HepG2 (cell line): ENCODE results near the gene NCF2. TPM values are rescaled to one million over a fixed set of nuclear protein-coding genes. Genes with fewer than 3 reads are reported as not detected.
A peak's percentile ranks its signal among the peaks of the same experiment; 100 is the strongest.

ENCODE experiments used
- CEBPZ ChIP-seq: IDR thresholded peaks from 2 replicates; pipeline ENCODE4 v1.6.1; 2012; ENCODE audit warnings: low read length, improper control_type of control experiment
- ELF1 ChIP-seq: sonication (generic); formaldehyde crosslinking; IDR thresholded peaks from 2 replicates; pipeline ENCODE4 v1.4.0; 2020; ENCODE audit warnings: missing genetic modification reagents
- GABPA ChIP-seq, 2 experiments: IDR thresholded peaks; 2 replicates each; pipeline ENCODE4 v1.6.1; 2011 to 2016; ENCODE audit warnings: low read depth in 2 of 2, low read length in 1 of 2, missing biosample characterization in 1 of 2, missing genetic modification characterization in 1 of 2
- KAT8 ChIP-seq: IDR thresholded peaks from 2 replicates; pipeline ENCODE4 v1.6.1; 2016; ENCODE audit warnings: missing genetic modification reagents, missing compliant biosample characterization
- KDM5A ChIP-seq: fragments of 200-600 bp; sonication (generic); IDR thresholded peaks from 2 replicates; pipeline ENCODE4 v1.7.0; 2018; ENCODE audit warnings: antibody characterized with exemption, mild to moderate bottlenecking, low read length, borderline replicate concordance
- KLF6 ChIP-seq: IDR thresholded peaks from 2 replicates; pipeline ENCODE4 v1.8.0; 2016; ENCODE audit warnings: missing biosample characterization, missing genetic modification reagents
- NRL ChIP-seq: sonication (generic); formaldehyde crosslinking; IDR thresholded peaks from 2 replicates; pipeline ENCODE4 v1.5.0; 2020; ENCODE audit warnings: missing genetic modification reagents, mild to moderate bottlenecking, moderate library complexity, borderline replicate concordance
- POGZ ChIP-seq: sonication (generic); formaldehyde crosslinking; IDR thresholded peaks from 2 replicates; pipeline ENCODE4 v1.4.0; 2020; ENCODE audit warnings: mild to moderate bottlenecking, missing genetic modification reagents
- POLR2G ChIP-seq: fragments of 200-400 bp; formaldehyde crosslinking; IDR thresholded peaks from 2 replicates; pipeline ENCODE4 v1.6.1; 2018; ENCODE audit warnings: mild to moderate bottlenecking, low read depth, low read length, moderate library complexity
- RFXAP ChIP-seq: sonication (generic); formaldehyde crosslinking; IDR thresholded peaks from 2 replicates; pipeline ENCODE4 v1.4.0; 2020; ENCODE audit warnings: missing genetic modification reagents, borderline replicate concordance
- ZFP82 ChIP-seq: sonication (generic); formaldehyde crosslinking; IDR thresholded peaks from 2 replicates; pipeline ENCODE4 v1.5.1; 2020; ENCODE audit warnings: mild to moderate bottlenecking, missing genetic modification reagents, borderline replicate concordance
- ZNF10 ChIP-seq: sonication (generic); formaldehyde crosslinking; IDR thresholded peaks from 2 replicates; pipeline ENCODE4 v1.4.0; 2020; ENCODE audit warnings: mild to moderate bottlenecking, low read depth, missing genetic modification reagents, borderline replicate concordance
- ZNF460 ChIP-seq: sonication (generic); formaldehyde crosslinking; IDR thresholded peaks from 2 replicates; pipeline ENCODE4 v1.5.1; 2020; ENCODE audit warnings: missing genetic modification reagents, mild to moderate bottlenecking, borderline replicate concordance
- ZNF484 ChIP-seq: sonication (generic); formaldehyde crosslinking; IDR thresholded peaks from 2 replicates; pipeline ENCODE4 v1.5.1; 2020; ENCODE audit warnings: mild to moderate bottlenecking, low read depth, missing genetic modification reagents, borderline replicate concordance
- ZNF564 ChIP-seq: sonication (generic); formaldehyde crosslinking; IDR thresholded peaks from 2 replicates; pipeline ENCODE4 v1.8.1; 2023; ENCODE audit warnings: mild to moderate bottlenecking, missing genetic modification reagents
- ZNF891 ChIP-seq: sonication (generic); formaldehyde crosslinking; IDR thresholded peaks from 2 replicates; pipeline ENCODE4 v1.5.0; 2020; ENCODE audit warnings: mild to moderate bottlenecking, missing genetic modification reagents
- polyA plus RNA-seq, 8 experiments: library from polyadenylated mRNA; depleted of rRNA in 3 of 8; stranded (reverse) in 7 of 8; unstranded in 1 of 8; fragments of >200 nt; fragmentation: Illumina TruSeq in 4 of 8; extraction: Trizol in 4 of 8; gene quantifications; 2 replicates each; pipeline versions ENCODE4 v1.2.1 to v1.2.3, GENCODE V29; 2011 to 2016; ENCODE audit warnings: low read depth in 4 of 8, missing spikeins in 1 of 8, mixed read lengths in 1 of 8; ENCODE audit not compliant: insufficient read depth in 1 of 8
- total RNA-seq, 5 experiments: library from RNA; depleted of rRNA; stranded (reverse); fragments of >200 nt; fragmentation: Illumina TruSeq; extraction: Trizol; gene quantifications; 2 replicates each; pipeline ENCODE4 v1.2.3, GENCODE V29; 2016; ENCODE audit warnings: low read depth in 1 of 5
- TF ChIP-seq, protein P1 (sequence below): fragments of 450-650 bp; IDR thresholded peaks from 2 replicates; pipeline ENCODE4 v1.6.1; 2017
- TF ChIP-seq, protein P2 (sequence below): sonication (generic); formaldehyde crosslinking; IDR thresholded peaks from 2 replicates; pipeline ENCODE4 v1.4.0; 2020; ENCODE audit warnings: mild to moderate bottlenecking, missing genetic modification reagents

The NCF2 gene
- total and polyA plus RNA-seq, 2 of the 13 experiments (the other 11 are each of a cell fraction or from before 2014, with no cell fraction given), result 0.18 to 0.46 TPM

GRCh38 chr1:183635606-183636333 lies 45.5 kb upstream of the NCF2 start, which contains the start of gene ARPC5 (continued):
- TF ChIP-seq, protein P1, sequence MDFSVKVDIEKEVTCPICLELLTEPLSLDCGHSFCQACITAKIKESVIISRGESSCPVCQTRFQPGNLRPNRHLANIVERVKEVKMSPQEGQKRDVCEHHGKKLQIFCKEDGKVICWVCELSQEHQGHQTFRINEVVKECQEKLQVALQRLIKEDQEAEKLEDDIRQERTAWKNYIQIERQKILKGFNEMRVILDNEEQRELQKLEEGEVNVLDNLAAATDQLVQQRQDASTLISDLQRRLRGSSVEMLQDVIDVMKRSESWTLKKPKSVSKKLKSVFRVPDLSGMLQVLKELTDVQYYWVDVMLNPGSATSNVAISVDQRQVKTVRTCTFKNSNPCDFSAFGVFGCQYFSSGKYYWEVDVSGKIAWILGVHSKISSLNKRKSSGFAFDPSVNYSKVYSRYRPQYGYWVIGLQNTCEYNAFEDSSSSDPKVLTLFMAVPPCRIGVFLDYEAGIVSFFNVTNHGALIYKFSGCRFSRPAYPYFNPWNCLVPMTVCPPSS, result no peak
- peak; percentile 28; the same call in 1 of the 2 replicates for TF ChIP-seq NRL (CRISPR knock-in tag)
- TF ChIP-seq RFXAP (CRISPR knock-in tag), result peak; percentile 56; the same call in 1 of the 2 replicates
- TF ChIP-seq ZNF564 (CRISPR knock-in tag), result no peak
- TF ChIP-seq KAT8 (CRISPR knock-in tag), result peak; percentile 68
- TF ChIP-seq, protein P2, sequence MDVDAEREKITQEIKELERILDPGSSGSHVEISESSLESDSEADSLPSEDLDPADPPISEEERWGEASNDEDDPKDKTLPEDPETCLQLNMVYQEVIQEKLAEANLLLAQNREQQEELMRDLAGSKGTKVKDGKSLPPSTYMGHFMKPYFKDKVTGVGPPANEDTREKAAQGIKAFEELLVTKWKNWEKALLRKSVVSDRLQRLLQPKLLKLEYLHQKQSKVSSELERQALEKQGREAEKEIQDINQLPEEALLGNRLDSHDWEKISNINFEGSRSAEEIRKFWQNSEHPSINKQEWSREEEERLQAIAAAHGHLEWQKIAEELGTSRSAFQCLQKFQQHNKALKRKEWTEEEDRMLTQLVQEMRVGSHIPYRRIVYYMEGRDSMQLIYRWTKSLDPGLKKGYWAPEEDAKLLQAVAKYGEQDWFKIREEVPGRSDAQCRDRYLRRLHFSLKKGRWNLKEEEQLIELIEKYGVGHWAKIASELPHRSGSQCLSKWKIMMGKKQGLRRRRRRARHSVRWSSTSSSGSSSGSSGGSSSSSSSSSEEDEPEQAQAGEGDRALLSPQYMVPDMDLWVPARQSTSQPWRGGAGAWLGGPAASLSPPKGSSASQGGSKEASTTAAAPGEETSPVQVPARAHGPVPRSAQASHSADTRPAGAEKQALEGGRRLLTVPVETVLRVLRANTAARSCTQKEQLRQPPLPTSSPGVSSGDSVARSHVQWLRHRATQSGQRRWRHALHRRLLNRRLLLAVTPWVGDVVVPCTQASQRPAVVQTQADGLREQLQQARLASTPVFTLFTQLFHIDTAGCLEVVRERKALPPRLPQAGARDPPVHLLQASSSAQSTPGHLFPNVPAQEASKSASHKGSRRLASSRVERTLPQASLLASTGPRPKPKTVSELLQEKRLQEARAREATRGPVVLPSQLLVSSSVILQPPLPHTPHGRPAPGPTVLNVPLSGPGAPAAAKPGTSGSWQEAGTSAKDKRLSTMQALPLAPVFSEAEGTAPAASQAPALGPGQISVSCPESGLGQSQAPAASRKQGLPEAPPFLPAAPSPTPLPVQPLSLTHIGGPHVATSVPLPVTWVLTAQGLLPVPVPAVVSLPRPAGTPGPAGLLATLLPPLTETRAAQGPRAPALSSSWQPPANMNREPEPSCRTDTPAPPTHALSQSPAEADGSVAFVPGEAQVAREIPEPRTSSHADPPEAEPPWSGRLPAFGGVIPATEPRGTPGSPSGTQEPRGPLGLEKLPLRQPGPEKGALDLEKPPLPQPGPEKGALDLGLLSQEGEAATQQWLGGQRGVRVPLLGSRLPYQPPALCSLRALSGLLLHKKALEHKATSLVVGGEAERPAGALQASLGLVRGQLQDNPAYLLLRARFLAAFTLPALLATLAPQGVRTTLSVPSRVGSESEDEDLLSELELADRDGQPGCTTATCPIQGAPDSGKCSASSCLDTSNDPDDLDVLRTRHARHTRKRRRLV (CRISPR knock-in tag), result peak; percentile 66; the same call in 1 of the 2 replicates
- TF ChIP-seq ZNF460 (CRISPR knock-in tag), result no peak
- no peak for TF ChIP-seq CEBPZ
- no peak for TF ChIP-seq ZNF10 (CRISPR knock-in tag)
- peak; percentile 20 for TF ChIP-seq ZNF891 (CRISPR knock-in tag)
- peak; percentile 53 for TF ChIP-seq KLF6 (CRISPR knock-in tag)
- no peak for TF ChIP-seq ZNF484 (CRISPR knock-in tag)
- peak; percentile 86 for TF ChIP-seq KDM5A
- peak; percentile 88 for TF ChIP-seq POLR2G
- peak; percentile 74; the same call in 1 of the 2 replicates for TF ChIP-seq ZFP82 (CRISPR knock-in tag)
- peak; percentile 88 for TF ChIP-seq ELF1 (CRISPR knock-in tag)
- peak; percentile 62; the same call in 1 of the 2 replicates for TF ChIP-seq POGZ (CRISPR knock-in tag)
- TF ChIP-seq GABPA (IDR thresholded peaks at IDR 0.05; ENCODE audit: low read depth, low read length), result no peak; the same call in 1 of the 2 replicates
- peak; percentile 76 for TF ChIP-seq GABPA (CRISPR knock-in tag; IDR thresholded peaks at IDR 0.05; ENCODE audit: low read depth)
